Mucosa of descending colon (tissue), 3 donors: ENCODE data around the gene C1orf198. TPM values are rescaled to one million over a fixed set of nuclear protein-coding genes. Genes with fewer than 3 reads are reported as not detected.
A peak's percentile ranks its signal among the peaks of the same experiment; 100 is the strongest.
"Not testable (repeated sequence)": the region's sequence is repeated elsewhere in the genome, so short reads cannot be mapped to it uniquely, and the experiment has no call there.

Experiments
- ATAC-seq: fragments of 200-7000 bp; cut with Tn5 transposase; one replicate; pipeline ENCODE4 v1.9.1; 2020; ENCODE audit warnings: mild to moderate bottlenecking, moderate library complexity
- DNase-seq, 3 donors: peaks; one replicate each; pipeline ENCODE4 v3.0.0-alpha.2; 2020
- H3K36me3 ChIP-seq: fragments of 200-600 bp; one replicate; pipeline ENCODE4 v1.8.0; 2021; ENCODE audit warnings: low read depth, mild to moderate bottlenecking
- H3K4me1 ChIP-seq: fragments of 200-600 bp; one replicate; pipeline ENCODE4 v1.8.0; 2021; ENCODE audit warnings: low read depth, mild to moderate bottlenecking
- H3K4me3 ChIP-seq: fragments of 200-600 bp; one replicate; pipeline ENCODE4 v1.8.0; 2021; ENCODE audit warnings: mild to moderate bottlenecking
- H3K9me3 ChIP-seq: fragments of 200-600 bp; one replicate; pipeline ENCODE4 v1.8.0; 2021; ENCODE audit warnings: mild to moderate bottlenecking
- CTCF ChIP-seq: fragments of 200-600 bp; IDR thresholded peaks from one replicate; pipeline ENCODE4 v1.8.0; 2022; ENCODE audit warnings: antibody characterized with exemption, mild to moderate bottlenecking
- intact Hi-C, 2 donors: fragments of 100-400 bp; cut with DNase I in 1 of 2; cut with micrococcal nuclease in 1 of 2; formaldehyde crosslinking; loops; one replicate each; pipeline versions ENCODE4 v1.11.0 to v1.11.1; 2022; cut with DNase I, micrococcal nuclease
- total RNA-seq, 3 donors: library from RNA; stranded (reverse); fragmentation: NEBNext Ultra II Directional in 2 of 3; extraction: Animal tissue kit (Norgen Biotek cat#: 25700) in 2 of 3; gene quantifications; one replicate each; pipeline versions ENCODE4 v1.2.1 to v1.2.4, GENCODE V29; 2021 to 2023
- donor health status: DM: no; HTN: no; CAD: no; lungs with moderate emphysema.
- donor health status: DM: no; HTN: no; CAD: no.
- donor health status: DM: no; HTN: yes; CAD: no.

The C1orf198 gene
- total RNA-seq, 3 donors from 2014 or later, result 9.8 to 35.9 (median 15.5) TPM

GRCh38 chr1:230852959-230853358, 15.4 kb downstream of the C1orf198 start:
- ATAC-seq (no peak), DNase-seq (no peak)
- no peaks in the 10 kb centered on the region for H3K9me3 ChIP-seq
- H3K36me3 ChIP-seq, result no peaks in the 10 kb centered on the region
- TF ChIP-seq CTCF, result no peak
- no peak overlapping the region for H3K4me3 ChIP-seq
- H3K4me1 ChIP-seq, result no peaks in the 10 kb centered on the region
- intact Hi-C loops, result no loop called here

- intact Hi-C loops, result no loop called here
- no peaks in the 10 kb centered on the region for H3K36me3 ChIP-seq
- H3K4me1 ChIP-seq, result no peaks in the 10 kb centered on the region
- H3K4me3 ChIP-seq, result no peak overlapping the region
- no peak for TF ChIP-seq CTCF
- H3K9me3 ChIP-seq, result no peaks in the 10 kb centered on the region
- ATAC-seq (no peak), DNase-seq (no peak)
Measured at GRCh38 chr1:230851291-230851691, 17.0 kb downstream of the C1orf198 start.

- TF ChIP-seq CTCF, result no peak
- DNase-seq (no peak), ATAC-seq (no peak)
- intact Hi-C loops, result no loop called here
- no peaks in the 10 kb centered on the region for H3K9me3 ChIP-seq
- H3K4me3 ChIP-seq, result no peak overlapping the region
- no peaks in the 10 kb centered on the region for H3K36me3 ChIP-seq
- H3K4me1 ChIP-seq, result no peaks in the 10 kb centered on the region
Measured at GRCh38 chr1:230850547-230850946, 17.8 kb downstream of the C1orf198 start.

DNA sequence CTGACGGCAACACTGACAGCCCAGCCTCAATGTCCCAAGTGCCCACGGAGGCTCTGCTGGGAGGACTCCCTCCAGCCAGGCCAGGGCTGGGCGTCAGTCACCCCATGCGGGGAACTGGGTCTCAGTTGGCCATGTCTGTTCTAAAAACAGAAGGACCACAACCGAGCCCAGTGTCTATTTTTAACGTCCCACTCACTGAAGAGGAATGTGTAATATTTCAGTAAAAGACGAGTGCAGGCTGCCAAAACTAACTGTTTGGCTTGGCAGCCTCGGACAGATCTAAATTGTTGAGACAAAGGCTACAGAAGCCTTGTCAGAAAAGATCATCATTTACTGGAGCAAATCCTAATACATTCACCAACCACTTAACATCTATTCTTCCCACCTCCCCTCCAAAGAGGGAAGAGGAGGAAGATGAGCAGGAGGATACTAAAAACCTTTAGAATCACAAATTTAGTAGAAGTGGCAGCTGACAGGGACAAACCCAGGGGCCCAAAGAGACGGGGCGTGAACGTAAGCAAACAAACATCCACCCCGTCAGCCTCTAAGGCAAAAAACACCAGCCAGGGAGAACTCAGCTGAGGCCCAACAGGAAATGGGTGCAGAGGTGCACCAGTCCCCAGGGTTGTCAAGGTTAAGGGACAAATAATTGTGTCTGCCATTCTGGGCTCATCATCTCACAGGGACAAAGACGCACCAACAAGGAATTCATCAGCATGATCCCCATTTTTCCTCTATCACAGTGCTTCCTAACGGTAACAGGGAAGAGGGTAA, 18.7 kb downstream of the C1orf198 start:
- DNase-seq (peak in 1 of 3 donors; percentile 26), ATAC-seq (peak; percentile 61)
- Histone ChIP-seq H3K4me1 (no peaks in the 10 kb centered on the region), H3K9me3 (no peaks in the 10 kb centered on the region), H3K36me3 (no peaks in the 10 kb centered on the region), H3K4me3 (no peak overlapping the region)
- no peak for TF ChIP-seq CTCF
- intact Hi-C loops, result no loop called here

GRCh38 chr1:230848235-230848634, 20.1 kb downstream of the C1orf198 start:
- DNase-seq, result no peak
- H3K4me3 ChIP-seq, result no peak overlapping the region
- ATAC-seq, result no peak
- H3K4me1 ChIP-seq, result no peaks in the 10 kb centered on the region
- no peaks in the 10 kb centered on the region for H3K9me3 ChIP-seq
- no peak for TF ChIP-seq CTCF
- intact Hi-C loops, result no loop called here
- no peaks in the 10 kb centered on the region for H3K36me3 ChIP-seq

GRCh38 chr1:230845184-230845583, 23.1 kb downstream of the C1orf198 start:
- H3K36me3 ChIP-seq, H3K9me3 ChIP-seq, H3K4me3 ChIP-seq, H3K4me1 ChIP-seq, intact Hi-C loops, DNase-seq, ATAC-seq: not testable (repeated sequence)
